IgD-negative memory B cell (primary cell): ENCODE data around the gene ADSS2. TPM values are rescaled to one million over a fixed set of nuclear protein-coding genes. Genes with fewer than 3 reads are reported as not detected.
"Not testable (repeated sequence)": the region's sequence is repeated elsewhere in the genome, so short reads cannot be mapped to it uniquely, and the experiment has no call there.

ENCODE experiments used
- H3K27ac Mint-ChIP-seq, 3 donors: one replicate each; pipeline ENCODE4 v1.8.0; 2020 to 2022; ENCODE audit warnings: mild to moderate bottlenecking in 3 of 3, mixed read lengths in 3 of 3, moderate library complexity in 1 of 3
- H3K27me3 Mint-ChIP-seq: one replicate; pipeline ENCODE4 v1.8.0; 2021; ENCODE audit warnings: mixed read lengths
- H3K36me3 Mint-ChIP-seq: one replicate; pipeline ENCODE4 v1.8.0; 2020; ENCODE audit warnings: mild to moderate bottlenecking, mixed read lengths
- H3K4me1 Mint-ChIP-seq, 3 donors: one replicate each; pipeline ENCODE4 v1.8.0; 2020 to 2022; ENCODE audit warnings: mixed read lengths in 3 of 3, mild to moderate bottlenecking in 1 of 3
- H3K4me3 Mint-ChIP-seq, 4 donors: one replicate each; pipeline ENCODE4 v1.8.0; 2020 to 2022; ENCODE audit warnings: mild to moderate bottlenecking in 4 of 4, mixed read lengths in 4 of 4, moderate library complexity in 3 of 4
- H3K9me3 Mint-ChIP-seq, 3 donors: one replicate each; pipeline ENCODE4 v1.8.0; 2020 to 2021; ENCODE audit warnings: mixed read lengths in 3 of 3, mild to moderate bottlenecking in 1 of 3
- polyA plus RNA-seq: library from polyadenylated mRNA; unstranded; fragments of 300-500 nt; fragmentation: Illumina TruSeq; gene quantifications from one replicate; pipeline ENCODE4 v1.2.3, GENCODE V29; 2021

Gene ADSS2
- polyA plus RNA-seq, 1 donor from 2014 or later: 19.6 TPM

DNA sequence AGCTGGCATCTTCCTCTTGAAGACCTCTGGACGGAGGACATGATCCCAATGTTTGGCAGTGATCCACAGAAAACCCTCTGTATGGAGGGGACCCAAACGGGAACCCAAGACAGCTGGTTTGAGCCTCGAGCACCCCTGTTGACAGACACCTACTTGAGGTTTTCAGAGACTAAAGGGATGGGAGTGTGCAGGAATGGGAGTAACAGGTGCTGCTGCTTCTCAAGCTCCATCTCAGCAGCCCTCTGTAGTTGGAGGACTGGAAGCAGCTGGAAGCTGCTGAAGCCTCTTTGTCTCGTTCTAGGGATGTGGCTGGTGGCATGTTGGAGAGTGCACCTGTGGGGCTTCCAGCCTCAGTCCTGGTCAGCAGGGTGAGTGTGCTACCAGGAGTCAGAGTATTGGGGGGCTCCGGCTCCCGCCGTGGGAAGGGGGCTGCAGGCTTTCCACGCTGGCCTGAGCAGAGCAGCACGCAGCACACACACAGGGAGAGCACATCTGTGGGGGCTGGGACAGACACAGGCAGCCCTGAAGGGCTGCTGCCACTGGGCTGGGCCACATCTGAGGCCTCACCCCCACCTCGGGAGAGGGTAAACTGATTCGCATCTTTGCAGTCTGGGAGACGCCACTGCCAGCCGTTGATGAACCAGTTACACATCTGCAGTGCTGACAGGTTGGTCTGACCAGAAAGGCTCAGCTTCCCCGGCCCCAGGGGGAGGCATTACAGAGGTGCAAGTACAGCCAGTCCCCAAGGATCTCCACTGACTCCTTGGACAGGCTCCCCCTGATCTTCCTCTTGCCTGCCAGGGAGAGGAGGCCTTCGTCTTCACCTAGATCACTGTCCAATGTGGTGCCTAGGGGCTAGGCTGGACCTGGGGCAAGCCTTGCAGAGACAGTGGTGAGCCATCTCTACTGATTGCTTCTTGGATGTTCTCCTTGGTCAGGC is 56.6 kb downstream of the ADSS2 start:
- Mint-ChIP-seq H3K9me3 (peaks cover 0 to 5% (median 0%) of the 10 kb centered on the region in 3 donors), H3K36me3 (peaks cover 2% of the 10 kb centered on the region), H3K4me1 (peaks cover 0 to 9% (median 6%) of the 10 kb centered on the region in 3 donors), H3K27ac (peak overlapping the region in 1 of 3 donors; percentile 70), H3K4me3 (no peak overlapping the region), H3K27me3 (no peaks in the 10 kb centered on the region)

DNA sequence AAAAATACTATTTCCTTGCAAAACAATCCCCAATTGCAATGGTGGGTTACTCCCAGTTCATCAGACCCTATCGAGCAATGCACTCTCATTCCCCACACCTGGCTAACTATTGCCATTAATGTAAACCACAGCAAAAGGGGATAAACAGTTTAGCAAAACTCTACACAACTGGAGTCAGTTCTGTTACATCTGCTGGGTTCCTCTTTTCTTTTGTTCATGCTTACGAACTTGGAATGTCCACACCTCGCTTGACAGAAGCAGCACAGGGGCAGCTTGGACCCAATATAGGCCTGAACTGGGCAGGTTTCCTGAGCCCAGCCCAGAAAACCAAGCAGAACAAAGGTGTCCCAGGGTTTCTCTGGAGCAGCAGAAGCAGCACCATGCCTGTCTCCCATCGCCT is 57.4 kb downstream of the ADSS2 start:
- Mint-ChIP-seq H3K9me3 (peaks cover 0 to 5% (median 0%) of the 10 kb centered on the region in 3 donors), H3K27me3 (no peaks in the 10 kb centered on the region), H3K4me3 (peak overlapping the region in 1 of 4 donors; percentile 58), H3K36me3 (peaks cover 2% of the 10 kb centered on the region), H3K4me1 (peaks cover 0 to 9% (median 6%) of the 10 kb centered on the region in 3 donors), H3K27ac (no peak overlapping the region)

DNA sequence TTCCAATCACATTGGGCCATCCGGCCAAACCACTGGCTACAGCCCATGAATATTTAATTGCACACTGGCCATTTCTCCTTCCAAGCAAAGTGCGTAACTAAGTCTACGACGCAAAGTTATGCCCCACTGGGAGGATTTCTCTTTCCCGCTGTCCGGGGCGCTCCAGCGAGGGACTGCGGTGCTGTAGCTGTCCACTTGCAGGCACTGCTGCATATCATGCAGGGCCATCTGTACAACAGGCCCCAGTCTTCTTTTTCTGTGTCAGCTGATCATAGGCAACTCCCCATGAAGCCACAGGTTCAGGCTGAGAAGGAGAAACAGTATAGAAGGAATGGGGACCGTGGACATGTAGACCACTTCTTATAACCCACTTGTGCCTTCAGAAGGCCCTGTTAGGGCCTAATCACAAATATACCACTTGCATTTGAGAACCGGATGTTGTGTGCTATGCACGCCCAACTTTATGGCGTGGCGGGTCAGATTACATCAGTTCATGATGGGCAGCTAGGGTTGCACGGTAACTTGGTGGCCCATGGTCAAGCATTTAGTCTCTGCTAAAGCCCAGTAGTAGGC is 58.0 kb downstream of the ADSS2 start:
- Mint-ChIP-seq H3K27ac (peak overlapping the region in 1 of 3 donors; percentile 59), H3K4me3 (no peak overlapping the region), H3K9me3 (peaks cover 0 to 5% (median 0%) of the 10 kb centered on the region in 3 donors), H3K4me1 (peaks cover 0 to 9% (median 6%) of the 10 kb centered on the region in 3 donors), H3K36me3 (peaks cover 2% of the 10 kb centered on the region), H3K27me3 (no peaks in the 10 kb centered on the region)

DNA sequence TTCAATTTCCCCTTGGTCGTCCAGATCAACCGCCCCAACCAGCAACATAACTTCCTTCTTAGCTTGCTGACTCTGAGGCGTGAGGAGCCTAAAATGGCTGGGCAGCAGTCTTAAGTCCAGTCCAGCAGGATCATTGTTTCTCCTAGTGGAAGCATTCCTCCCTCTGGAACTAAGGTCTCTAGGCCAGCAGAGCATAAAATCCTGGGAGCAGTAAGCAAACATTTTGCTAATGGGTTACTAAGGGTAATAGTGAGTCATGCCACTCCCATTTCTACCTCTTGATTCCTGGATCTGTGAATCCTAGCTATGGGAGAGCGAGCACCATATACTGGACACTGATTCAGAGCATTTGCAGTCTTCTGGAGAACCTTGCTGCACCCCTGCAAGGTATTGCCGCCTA is 59.9 kb downstream of the ADSS2 start:
- Mint-ChIP-seq H3K36me3 (peaks cover 4% of the 10 kb centered on the region), H3K27me3 (no peaks in the 10 kb centered on the region), H3K4me1 (peaks cover 0 to 5% (median 4%) of the 10 kb centered on the region in 3 donors), H3K4me3 (no peak overlapping the region), H3K9me3 (peaks cover 0 to 5% (median 2%) of the 10 kb centered on the region in 3 donors), H3K27ac (no peak overlapping the region)

DNA sequence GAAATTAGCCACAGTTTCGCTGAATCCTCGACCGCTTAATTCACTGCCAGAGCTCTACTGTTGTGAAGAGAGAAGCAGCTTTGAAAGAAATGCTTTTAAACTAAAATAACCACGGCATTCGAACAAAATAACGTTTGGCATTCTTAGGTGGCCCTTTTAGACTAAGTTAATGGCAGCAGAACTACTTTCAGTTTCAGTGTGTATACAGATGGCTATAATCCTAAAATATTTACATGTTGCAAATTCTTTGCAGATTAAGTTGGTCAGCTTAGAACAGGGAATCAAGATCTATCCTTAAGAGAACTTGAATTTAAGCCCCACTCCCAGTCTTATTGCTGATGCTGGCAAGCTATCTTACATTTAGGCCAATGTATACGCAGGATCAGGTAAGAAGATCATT is 62.7 kb downstream of the ADSS2 start:
- peaks cover 0 to 2% (median 1%) of the 10 kb centered on the region in 3 donors for H3K4me1 Mint-ChIP-seq
- H3K27me3 Mint-ChIP-seq: no peaks in the 10 kb centered on the region
- H3K4me3 Mint-ChIP-seq: no peak overlapping the region
- peaks cover 0 to 5% (median 2%) of the 10 kb centered on the region in 3 donors for H3K9me3 Mint-ChIP-seq
- no peak overlapping the region for H3K27ac Mint-ChIP-seq
- H3K36me3 Mint-ChIP-seq: peaks cover 2% of the 10 kb centered on the region

DNA sequence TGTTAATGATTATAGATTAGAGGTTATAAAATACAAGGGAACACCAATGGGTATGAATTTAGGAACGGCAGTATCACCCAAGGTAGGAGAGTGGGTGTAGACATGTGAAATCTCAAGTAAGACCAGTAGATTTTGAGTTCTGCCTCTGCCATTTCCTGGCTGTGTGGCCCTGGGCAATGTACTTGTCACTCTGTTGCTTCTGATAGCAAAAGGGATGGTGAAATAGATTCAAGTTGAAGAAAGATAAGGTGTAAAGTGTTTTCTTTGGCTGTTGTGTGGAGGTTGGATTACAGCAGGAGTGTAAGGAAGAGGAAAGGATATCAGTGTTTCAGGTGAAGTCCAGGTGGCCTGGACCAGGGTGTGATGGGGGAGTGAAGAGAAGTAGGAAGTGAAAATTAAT is 64.3 kb downstream of the ADSS2 start:
- Mint-ChIP-seq H3K36me3 (peaks cover 2% of the 10 kb centered on the region), H3K4me1 (peaks cover 0 to 1% (median 0%) of the 10 kb centered on the region in 3 donors), H3K27ac (peak overlapping the region in 1 of 3 donors; percentile 1), H3K27me3 (no peaks in the 10 kb centered on the region), H3K4me3 (no peak overlapping the region), H3K9me3 (peaks cover 0 to 5% (median 2%) of the 10 kb centered on the region in 3 donors)

DNA sequence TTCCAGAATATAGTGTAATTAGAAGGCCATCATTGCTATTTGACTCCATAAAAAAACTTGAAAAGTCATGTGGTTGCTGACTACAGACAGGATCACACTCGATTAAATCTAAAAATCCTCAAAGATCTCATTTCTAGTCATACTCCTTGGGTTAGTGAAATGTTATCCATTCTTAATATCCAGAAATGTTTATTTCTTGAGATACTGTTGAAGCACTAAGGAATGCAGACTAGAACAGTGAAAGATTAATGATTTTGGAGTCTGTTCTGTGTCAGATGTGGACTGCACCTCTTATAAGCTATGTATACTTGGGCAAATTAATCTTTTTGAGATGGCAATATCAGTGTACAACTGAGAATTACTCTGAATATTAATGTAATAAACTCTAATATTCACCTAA is 65.1 kb downstream of the ADSS2 start:
- Mint-ChIP-seq H3K4me1 (peaks cover 0 to 1% (median 0%) of the 10 kb centered on the region in 3 donors), H3K36me3 (peaks cover 4% of the 10 kb centered on the region), H3K9me3 (peaks cover 0 to 2% (median 2%) of the 10 kb centered on the region in 3 donors), H3K27ac (no peak overlapping the region), H3K27me3 (no peaks in the 10 kb centered on the region), H3K4me3 (no peak overlapping the region)

DNA sequence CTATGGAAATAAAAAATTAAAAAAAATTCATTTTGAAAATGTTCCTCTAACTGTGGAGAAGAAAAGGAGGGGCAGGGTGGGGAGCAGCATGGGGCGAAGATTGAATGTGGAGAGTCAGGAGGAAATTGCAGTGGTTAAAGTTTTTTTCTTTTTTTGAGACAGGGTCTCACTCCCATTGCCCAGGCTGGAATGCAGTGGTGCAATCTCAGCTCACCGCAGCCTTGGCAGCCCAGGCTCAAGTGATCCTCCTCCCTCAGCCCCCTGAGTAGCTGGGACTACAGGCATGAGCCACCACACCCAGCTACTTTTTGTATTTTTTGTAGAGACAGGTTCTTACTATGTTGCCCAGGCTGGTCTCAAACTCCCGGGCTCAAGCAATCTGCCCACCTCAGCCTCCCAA is 67.6 kb downstream of the ADSS2 start:
- peaks cover 0 to 1% (median 0%) of the 10 kb centered on the region in 3 donors for H3K4me1 Mint-ChIP-seq
- H3K36me3 Mint-ChIP-seq: peaks cover 4% of the 10 kb centered on the region
- no peak overlapping the region for H3K4me3 Mint-ChIP-seq
- H3K9me3 Mint-ChIP-seq: peaks cover 0 to 2% (median 0%) of the 10 kb centered on the region in 3 donors
- no peaks in the 10 kb centered on the region for H3K27me3 Mint-ChIP-seq
- no peak overlapping the region for H3K27ac Mint-ChIP-seq

DNA sequence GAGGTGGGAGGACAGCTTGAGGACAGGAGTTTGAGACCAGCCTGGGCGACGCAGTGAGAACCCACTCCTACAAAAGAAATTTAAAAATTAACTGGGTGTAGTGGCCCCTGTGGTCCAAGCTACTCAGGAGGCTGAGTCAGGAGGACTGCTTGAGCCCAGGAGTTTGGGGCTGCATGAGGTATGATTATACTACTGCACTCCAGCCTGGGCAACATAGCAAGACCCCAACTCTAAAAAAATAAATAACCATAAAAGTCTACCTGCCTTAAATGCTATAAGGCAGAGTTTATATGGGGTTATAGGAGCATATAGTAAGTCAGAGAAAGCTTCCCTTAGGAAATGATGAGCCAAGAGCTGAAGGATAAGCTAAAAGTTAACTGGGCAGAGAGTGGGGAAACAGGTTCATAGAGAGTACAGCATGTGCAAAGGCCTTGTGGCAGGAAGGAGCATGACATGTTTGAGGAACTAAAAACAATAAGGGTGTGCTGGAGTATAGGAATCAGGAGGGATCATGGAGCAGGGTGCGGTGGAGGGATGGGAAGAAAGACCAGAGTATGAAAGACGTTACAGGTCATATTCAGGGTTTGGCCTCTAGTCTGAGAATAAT is 68.3 kb downstream of the ADSS2 start:
- Mint-ChIP-seq H3K4me3 (no peak overlapping the region), H3K4me1 (peaks cover 0 to 1% (median 0%) of the 10 kb centered on the region in 3 donors), H3K27ac (peak overlapping the region in 1 of 3 donors; percentile 4), H3K36me3 (peaks cover 4% of the 10 kb centered on the region), H3K9me3 (peaks cover 0 to 2% (median 0%) of the 10 kb centered on the region in 3 donors), H3K27me3 (no peaks in the 10 kb centered on the region)

DNA sequence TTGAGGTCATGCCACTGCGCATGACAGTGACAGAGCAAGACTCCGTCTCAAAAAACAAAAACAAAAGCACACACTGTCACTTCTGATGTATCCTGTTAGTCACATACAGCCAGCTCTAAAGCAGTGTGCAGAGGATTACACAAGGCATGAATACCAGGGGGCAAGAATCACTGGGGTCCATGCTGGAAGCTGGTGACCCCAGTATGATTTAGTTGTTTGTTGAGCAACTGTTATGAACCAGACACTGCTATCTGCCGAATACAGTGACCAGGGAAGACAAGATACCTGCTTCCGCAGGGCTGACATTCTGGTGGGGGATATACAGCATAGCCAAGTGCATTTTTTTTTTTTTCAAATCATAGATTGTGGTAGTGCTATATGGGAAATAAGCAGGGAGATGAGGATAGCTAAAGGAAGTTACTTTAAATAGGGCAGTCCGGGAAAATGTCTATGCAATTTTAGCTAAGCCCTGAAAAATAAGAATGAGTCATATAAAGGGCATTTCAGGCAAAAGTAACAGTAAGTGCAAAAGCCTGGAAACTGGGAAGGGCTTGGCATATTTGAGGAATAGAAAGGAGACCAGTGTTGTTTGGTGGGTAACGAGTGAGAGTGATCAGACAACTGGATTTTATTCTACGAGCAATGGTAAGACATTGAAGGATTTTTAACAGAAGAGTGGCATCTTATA is 69.7 kb downstream of the ADSS2 start:
- H3K27ac Mint-ChIP-seq: no peak overlapping the region

DNA sequence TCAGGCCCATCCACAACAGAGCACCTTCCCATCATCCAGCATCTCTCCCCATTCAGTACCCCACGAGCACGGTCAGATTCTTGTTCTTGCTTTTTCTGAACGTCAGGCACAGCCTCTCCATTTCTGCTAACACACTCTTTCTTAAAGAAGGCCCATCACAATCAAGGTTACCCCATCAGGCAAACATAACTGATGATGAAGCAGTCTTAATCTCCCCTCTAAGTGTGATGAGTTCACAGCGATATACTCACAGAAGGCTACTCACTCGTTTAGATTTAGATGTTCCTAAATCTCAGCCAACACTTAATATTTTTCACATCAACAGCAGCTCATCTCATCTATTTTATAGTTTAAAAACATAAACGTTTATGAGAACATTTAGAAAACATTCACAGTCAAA is 75.6 kb downstream of the ADSS2 start:
- Mint-ChIP-seq H3K27ac (no peak overlapping the region), H3K4me3 (no peak overlapping the region), H3K9me3 (no peaks in the 10 kb centered on the region), H3K27me3 (no peaks in the 10 kb centered on the region), H3K4me1 (no peaks in the 10 kb centered on the region), H3K36me3 (no peaks in the 10 kb centered on the region)

More for the DNA sequence above, 69.7 kb downstream of the ADSS2 start:
- Mint-ChIP-seq H3K4me1 (no peaks in the 10 kb centered on the region), H3K4me3 (no peak overlapping the region), H3K36me3 (peaks cover 2% of the 10 kb centered on the region), H3K9me3 (no peaks in the 10 kb centered on the region), H3K27me3 (no peaks in the 10 kb centered on the region)

DNA sequence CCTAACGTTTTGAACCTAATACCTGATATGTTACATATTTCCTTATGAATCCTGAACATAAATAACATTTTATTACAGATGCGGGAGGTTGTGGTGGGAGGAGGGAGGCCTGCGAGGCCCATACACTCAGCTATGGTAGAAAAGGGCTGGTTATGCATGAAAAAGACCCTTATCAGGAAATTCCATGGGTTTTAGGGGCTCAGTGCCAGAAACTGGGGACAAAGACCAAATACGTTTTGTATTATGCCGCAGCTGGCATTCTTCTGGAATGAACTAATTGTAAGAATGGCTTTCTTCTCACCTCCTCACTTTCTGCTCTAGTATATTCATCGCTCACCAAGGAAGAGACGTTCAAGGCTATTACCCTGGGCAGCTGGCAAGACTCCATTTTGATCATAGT is 76.7 kb downstream of the ADSS2 start:
- no peaks in the 10 kb centered on the region for H3K9me3 Mint-ChIP-seq
- no peaks in the 10 kb centered on the region for H3K27me3 Mint-ChIP-seq
- H3K4me3 Mint-ChIP-seq: no peak overlapping the region
- H3K36me3 Mint-ChIP-seq: no peaks in the 10 kb centered on the region
- no peaks in the 10 kb centered on the region for H3K4me1 Mint-ChIP-seq
- H3K27ac Mint-ChIP-seq: no peak overlapping the region

DNA sequence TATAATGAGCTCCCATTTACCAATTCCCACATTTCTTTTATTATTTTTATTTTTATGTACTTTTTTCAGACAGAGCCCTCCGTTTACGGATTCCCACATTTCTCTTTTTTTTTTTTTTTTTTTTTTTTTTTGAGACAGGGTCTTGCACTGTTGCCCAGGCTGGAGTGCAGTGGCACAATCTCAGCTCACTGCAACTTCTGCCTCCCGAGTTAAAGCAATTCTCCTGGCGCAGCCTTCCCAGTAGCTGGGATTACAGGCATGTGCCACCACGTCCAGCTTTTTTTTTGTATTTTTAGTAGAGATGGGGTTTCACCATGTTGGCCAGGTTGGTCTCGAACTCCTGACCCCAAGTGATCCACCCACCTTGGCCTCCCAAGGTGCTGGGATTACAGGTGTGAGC is 77.2 kb downstream of the ADSS2 start:
- not testable (repeated sequence) for H3K27me3 Mint-ChIP-seq, H3K4me3 Mint-ChIP-seq, H3K27ac Mint-ChIP-seq, H3K36me3 Mint-ChIP-seq, H3K9me3 Mint-ChIP-seq, H3K4me1 Mint-ChIP-seq

DNA sequence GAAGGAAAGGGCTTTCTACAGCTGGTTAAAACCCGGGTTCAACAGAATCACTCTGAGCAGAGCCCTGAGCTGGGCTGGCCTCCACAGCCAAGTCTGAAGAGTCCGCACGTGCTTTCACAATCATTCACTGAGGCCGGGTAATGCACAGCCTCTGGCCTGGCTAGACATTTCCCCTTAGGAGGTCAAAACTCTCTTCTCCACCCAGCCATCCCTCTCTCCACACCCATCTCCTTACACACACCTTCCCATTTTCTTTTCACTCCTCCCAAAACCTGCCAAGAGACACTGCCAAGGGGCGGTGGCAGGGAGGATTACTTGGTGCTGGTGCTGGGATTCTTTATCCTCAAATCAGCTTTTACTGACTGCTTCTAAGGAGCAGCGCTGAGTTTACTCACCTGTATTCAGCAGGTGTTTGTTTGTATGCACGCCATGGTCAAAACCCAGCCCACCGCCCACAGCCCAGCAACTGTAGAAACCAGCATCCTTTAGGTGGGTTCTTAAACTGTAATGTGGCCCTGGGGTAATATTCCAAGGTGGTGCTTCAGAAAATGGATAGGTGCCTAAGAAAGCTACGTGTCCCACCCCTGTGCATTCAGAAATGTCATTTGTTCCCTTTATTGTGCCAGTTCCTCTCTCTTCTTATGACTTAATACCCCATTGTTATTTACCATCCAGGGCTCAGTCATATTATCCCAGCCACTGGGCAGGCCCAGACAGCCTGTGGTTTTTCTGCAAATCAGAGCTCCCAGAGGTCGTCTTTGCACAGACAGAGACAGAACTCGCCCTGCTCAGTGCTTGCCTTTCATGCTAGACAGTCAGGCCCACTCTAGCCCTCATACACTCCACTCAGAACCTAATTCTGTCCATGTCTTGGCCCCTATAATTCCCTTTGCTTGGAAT is 80.2 kb downstream of the ADSS2 start:
- no peaks in the 10 kb centered on the region for H3K9me3 Mint-ChIP-seq
- H3K4me3 Mint-ChIP-seq: no peak overlapping the region
- H3K4me1 Mint-ChIP-seq: peaks cover 0 to 1% (median 0%) of the 10 kb centered on the region in 3 donors
- no peak overlapping the region for H3K27ac Mint-ChIP-seq
- no peaks in the 10 kb centered on the region for H3K27me3 Mint-ChIP-seq
- no peaks in the 10 kb centered on the region for H3K36me3 Mint-ChIP-seq
